ENCODE data around the gene TEP1.

GRCh38 chr14:20343862-20344220 lies 69.5 kb downstream of the TEP1 start:
- TF ChIP-seq, protein P1, sequence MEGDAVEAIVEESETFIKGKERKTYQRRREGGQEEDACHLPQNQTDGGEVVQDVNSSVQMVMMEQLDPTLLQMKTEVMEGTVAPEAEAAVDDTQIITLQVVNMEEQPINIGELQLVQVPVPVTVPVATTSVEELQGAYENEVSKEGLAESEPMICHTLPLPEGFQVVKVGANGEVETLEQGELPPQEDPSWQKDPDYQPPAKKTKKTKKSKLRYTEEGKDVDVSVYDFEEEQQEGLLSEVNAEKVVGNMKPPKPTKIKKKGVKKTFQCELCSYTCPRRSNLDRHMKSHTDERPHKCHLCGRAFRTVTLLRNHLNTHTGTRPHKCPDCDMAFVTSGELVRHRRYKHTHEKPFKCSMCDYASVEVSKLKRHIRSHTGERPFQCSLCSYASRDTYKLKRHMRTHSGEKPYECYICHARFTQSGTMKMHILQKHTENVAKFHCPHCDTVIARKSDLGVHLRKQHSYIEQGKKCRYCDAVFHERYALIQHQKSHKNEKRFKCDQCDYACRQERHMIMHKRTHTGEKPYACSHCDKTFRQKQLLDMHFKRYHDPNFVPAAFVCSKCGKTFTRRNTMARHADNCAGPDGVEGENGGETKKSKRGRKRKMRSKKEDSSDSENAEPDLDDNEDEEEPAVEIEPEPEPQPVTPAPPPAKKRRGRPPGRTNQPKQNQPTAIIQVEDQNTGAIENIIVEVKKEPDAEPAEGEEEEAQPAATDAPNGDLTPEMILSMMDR (IDR thresholded peaks at IDR 0.05), result no peak
- no peak for TF ChIP-seq POLR2AphosphoS5 (IDR thresholded peaks at IDR 0.05)

Data from esophagus muscularis mucosa (tissue), 3 donors.